ENCODE data around the gene SLC2A6.

Gene SLC2A6

GRCh38 chr9:133499132-133499891, 20.4 kb upstream of the SLC2A6 start:
- no peaks in the 10 kb centered on the region for H3K4me1 ChIP-seq (ENCODE audit: control insufficient read depth, insufficient read depth, low read length)
- H3K27me3 ChIP-seq (ENCODE audit: control insufficient read depth, insufficient read depth, low read length), result peaks cover 7% of the 10 kb centered on the region
- H3K9me3 ChIP-seq (ENCODE audit: control insufficient read depth, low read length), result no peaks in the 10 kb centered on the region
- H3K4me3 ChIP-seq (ENCODE audit: low read length), result no peak overlapping the region
- H3K36me3 ChIP-seq (ENCODE audit: control insufficient read depth, insufficient read depth, low read length), result no peaks in the 10 kb centered on the region
- no peak overlapping the region for H3K9ac ChIP-seq (ENCODE audit: low read length)

- H3K9ac ChIP-seq (ENCODE audit: low read length), result no peak overlapping the region
- peaks cover 7% of the 10 kb centered on the region for H3K27me3 ChIP-seq (ENCODE audit: control insufficient read depth, insufficient read depth, low read length)
- H3K9me3 ChIP-seq (ENCODE audit: control insufficient read depth, low read length), result no peaks in the 10 kb centered on the region
- no peaks in the 10 kb centered on the region for H3K4me1 ChIP-seq (ENCODE audit: control insufficient read depth, insufficient read depth, low read length)
- no peaks in the 10 kb centered on the region for H3K36me3 ChIP-seq (ENCODE audit: control insufficient read depth, insufficient read depth, low read length)
- no peak overlapping the region for H3K4me3 ChIP-seq (ENCODE audit: low read length)
These were observed 18.3 kb upstream of the SLC2A6 start for GRCh38 chr9:133496861-133497842.

DNA sequence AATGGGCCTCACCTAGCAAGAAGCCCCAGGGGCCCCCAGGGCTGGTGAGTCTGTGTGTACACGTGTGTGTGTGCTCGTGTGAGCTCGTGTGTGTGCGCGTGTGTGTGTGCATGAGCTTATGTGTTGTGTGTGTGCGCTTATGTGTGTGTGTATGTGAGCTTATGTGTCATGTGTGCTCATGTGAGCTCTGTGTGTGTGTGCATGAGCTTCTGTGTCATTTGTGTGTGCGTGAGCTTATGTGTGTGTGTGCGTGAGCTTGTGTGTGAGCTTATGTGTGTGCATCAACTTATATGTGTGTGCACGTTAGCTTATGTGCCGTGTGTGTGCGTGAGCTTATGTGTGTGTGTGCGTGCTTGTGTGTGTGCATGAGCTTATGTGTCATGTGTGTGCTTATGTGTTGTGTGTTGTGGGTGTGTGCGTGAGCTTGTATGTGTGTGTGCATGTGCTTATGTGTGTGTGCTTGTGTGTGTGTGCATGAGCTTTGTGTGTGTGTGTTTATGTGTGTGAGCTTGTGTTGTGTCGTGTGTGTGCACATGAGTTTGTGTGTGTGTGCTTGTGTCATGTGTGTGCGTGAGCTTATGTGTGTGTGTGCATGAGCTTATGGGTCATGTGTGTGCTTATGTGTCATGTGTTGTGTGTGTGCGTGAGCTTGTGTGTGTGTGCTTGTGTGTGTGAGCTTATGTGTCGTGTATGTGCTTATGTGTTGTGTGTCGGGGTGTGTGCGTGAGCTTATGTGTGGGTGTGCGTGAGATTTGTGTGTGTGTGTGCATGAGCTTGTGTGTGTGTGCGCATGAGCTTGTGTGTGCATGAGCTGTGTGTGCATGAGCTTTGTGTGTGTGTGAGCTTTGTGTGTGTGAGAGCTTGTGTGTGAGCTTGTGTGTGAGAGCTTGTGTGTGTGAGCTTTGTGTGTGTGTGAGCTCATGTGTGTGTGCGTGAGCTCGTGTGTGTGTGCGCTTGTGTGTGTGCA, 16.7 kb upstream of the SLC2A6 start:
- no peaks in the 10 kb centered on the region for H3K4me1 ChIP-seq (ENCODE audit: control insufficient read depth, insufficient read depth, low read length)
- H3K36me3 ChIP-seq (ENCODE audit: control insufficient read depth, insufficient read depth, low read length), result no peaks in the 10 kb centered on the region
- H3K4me3 ChIP-seq (ENCODE audit: low read length), result no peak overlapping the region
- H3K9me3 ChIP-seq (ENCODE audit: control insufficient read depth, low read length), result no peaks in the 10 kb centered on the region
- H3K27me3 ChIP-seq (ENCODE audit: control insufficient read depth, insufficient read depth, low read length), result peaks cover 7% of the 10 kb centered on the region
- no peak overlapping the region for H3K9ac ChIP-seq (ENCODE audit: low read length)

DNA sequence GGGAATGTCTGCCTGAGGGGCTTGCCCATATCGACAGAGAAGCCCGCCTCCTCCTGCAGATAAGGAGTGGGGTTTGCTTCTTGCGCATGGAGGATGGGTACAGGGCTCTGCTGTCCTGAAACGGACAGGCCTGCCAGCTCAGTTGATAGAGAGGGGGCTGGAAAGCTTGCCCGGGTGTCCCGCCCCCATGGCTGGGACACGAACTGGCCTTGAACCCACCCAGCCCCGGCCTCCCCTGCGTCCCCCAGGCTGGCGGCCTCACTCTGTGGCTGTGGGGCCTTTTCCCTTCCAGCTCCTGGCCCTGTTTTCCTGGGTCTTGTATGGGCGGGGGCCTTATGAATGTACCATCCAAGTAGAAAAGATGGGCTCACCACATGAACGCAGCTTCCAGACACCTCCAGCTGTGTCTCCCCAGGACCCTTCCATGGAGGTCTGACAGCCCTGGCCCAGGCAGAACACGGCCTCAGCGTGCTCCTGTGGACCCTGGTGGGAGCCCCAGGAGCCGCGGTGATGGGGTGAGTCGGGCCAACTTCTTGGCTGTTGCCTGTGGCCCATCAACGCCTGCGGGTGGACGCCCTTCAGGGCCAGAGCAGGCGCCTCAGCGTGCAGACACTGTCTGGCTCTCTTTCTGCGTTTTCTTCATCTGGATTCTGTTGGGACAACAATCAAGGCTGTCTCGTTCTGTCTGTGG, 15.9 kb upstream of the SLC2A6 start:
- no peak overlapping the region for H3K9ac ChIP-seq (ENCODE audit: low read length)
- no peak overlapping the region for H3K4me3 ChIP-seq (ENCODE audit: low read length)
- H3K4me1 ChIP-seq (ENCODE audit: control insufficient read depth, insufficient read depth, low read length), result no peaks in the 10 kb centered on the region
- no peaks in the 10 kb centered on the region for H3K36me3 ChIP-seq (ENCODE audit: control insufficient read depth, insufficient read depth, low read length)
- H3K27me3 ChIP-seq (ENCODE audit: control insufficient read depth, insufficient read depth, low read length), result peaks cover 7% of the 10 kb centered on the region
- H3K9me3 ChIP-seq (ENCODE audit: control insufficient read depth, low read length), result no peaks in the 10 kb centered on the region

DNA sequence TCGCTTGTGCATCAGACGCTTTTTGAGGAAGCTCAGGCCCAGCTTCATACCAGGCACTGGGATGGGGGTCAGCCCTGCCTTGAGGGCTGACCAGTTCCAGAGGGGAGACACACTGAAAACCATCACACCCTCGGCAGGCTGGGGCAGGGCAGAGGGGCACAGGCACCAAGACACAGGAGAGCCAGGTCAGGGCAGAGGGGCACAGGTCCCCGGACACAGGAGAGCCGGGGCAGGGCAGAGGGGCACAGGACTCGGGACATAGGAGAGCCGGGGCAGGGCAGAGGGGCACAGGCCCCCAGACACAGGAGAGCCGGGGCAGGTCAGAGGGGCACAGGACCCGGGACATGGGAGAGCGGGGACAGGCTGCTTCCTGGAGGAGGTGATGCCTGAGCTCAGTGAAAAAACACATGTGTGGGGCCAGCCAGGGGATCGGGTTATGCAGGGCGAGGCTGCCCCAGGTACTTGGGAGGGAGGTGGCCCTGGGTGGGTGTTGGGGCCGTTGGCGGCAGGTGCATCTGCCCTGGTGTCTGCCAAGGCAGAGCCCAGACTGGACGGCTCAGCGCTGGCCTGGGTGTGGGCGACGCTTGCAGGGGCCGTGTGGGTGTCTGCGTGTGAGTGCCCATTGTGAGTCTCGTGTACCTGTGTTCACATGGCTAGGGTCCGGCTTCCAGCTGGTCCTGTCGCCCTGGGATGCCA, 15.1 kb upstream of the SLC2A6 start:
- no peak overlapping the region for H3K9ac ChIP-seq (ENCODE audit: low read length)
- no peaks in the 10 kb centered on the region for H3K4me1 ChIP-seq (ENCODE audit: control insufficient read depth, insufficient read depth, low read length)
- no peaks in the 10 kb centered on the region for H3K36me3 ChIP-seq (ENCODE audit: control insufficient read depth, insufficient read depth, low read length)
- no peaks in the 10 kb centered on the region for H3K9me3 ChIP-seq (ENCODE audit: control insufficient read depth, low read length)
- H3K4me3 ChIP-seq (ENCODE audit: low read length), result no peak overlapping the region
- peaks cover 7% of the 10 kb centered on the region for H3K27me3 ChIP-seq (ENCODE audit: control insufficient read depth, insufficient read depth, low read length)

DNA sequence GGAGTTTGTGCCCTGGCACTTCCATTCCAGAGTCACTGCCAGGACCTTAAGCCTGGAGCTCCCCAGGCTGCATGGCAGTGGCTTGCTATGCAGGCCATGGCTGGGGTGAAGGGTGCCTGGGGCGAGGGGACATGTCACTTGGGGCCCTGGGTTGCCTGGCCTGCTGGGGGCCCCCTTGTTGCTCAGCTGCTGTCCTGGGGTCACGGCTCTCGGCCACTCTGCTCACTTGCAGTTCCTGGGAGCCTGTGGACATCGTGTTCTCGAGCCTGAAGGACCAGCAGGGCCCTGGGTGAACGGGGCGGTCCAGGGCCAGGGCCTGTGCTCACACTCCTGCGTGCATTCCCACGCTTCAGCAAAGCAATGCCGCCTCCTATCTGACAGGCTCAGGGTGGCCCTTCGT, 14.5 kb upstream of the SLC2A6 start:
- H3K9ac ChIP-seq (ENCODE audit: low read length), result no peak overlapping the region
- H3K27me3 ChIP-seq (ENCODE audit: control insufficient read depth, insufficient read depth, low read length), result peaks cover 7% of the 10 kb centered on the region
- H3K4me1 ChIP-seq (ENCODE audit: control insufficient read depth, insufficient read depth, low read length), result no peaks in the 10 kb centered on the region
- H3K4me3 ChIP-seq (ENCODE audit: low read length), result no peak overlapping the region
- no peaks in the 10 kb centered on the region for H3K9me3 ChIP-seq (ENCODE audit: control insufficient read depth, low read length)
- H3K36me3 ChIP-seq (ENCODE audit: control insufficient read depth, insufficient read depth, low read length), result no peaks in the 10 kb centered on the region

DNA sequence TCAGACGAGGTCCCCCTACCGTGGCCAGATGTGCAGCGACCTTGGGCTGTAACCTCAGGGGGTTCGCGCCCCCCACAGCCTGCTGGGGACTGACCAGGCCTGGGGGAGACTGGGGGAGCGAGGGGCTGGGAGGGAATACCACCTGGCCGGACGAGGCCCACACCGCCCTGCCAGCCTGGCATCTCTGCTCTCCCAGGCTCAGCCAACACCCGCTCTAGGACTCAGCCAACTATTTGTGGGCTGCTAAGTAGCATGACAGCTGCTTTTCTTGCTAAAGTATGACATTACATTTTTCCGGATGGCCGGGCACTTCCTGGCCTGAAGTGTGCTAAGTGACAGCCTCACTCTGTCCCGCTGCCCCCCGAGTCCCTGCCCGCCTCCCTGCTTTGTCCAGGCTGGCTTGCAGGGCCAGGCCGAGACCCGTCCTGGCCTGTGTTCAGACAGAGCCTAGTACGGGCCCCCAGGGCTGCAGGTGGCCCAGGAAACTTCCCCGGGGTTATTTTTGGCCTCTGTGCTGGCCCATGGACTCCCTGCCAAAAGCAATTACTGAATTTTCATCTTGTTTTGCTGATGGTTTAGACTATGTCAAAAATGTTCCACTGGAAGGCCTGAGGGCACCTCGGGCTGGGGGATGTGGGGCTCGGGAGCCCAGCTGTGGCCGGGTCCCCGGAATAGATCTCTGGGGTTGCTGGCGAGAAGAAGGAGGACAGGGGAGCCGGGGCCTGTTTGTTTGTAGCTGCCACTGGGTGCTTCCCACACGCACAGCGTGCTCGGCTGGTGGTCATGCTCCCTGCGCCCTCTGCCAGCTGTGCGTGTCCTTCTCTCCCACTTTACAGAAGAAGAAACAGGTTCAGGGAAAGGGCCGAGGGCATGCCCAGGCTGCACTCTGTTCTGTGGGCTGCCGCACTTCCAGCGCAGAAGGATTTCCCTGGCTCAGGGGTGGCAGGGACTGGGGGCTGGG, 13.4 kb upstream of the SLC2A6 start:
- H3K9ac ChIP-seq (ENCODE audit: low read length), result no peak overlapping the region
- H3K9me3 ChIP-seq (ENCODE audit: control insufficient read depth, low read length), result no peaks in the 10 kb centered on the region
- H3K27me3 ChIP-seq (ENCODE audit: control insufficient read depth, insufficient read depth, low read length), result peaks cover 7% of the 10 kb centered on the region
- H3K4me3 ChIP-seq (ENCODE audit: low read length), result no peak overlapping the region
- H3K4me1 ChIP-seq (ENCODE audit: control insufficient read depth, insufficient read depth, low read length), result no peaks in the 10 kb centered on the region
- no peaks in the 10 kb centered on the region for H3K36me3 ChIP-seq (ENCODE audit: control insufficient read depth, insufficient read depth, low read length)

DNA sequence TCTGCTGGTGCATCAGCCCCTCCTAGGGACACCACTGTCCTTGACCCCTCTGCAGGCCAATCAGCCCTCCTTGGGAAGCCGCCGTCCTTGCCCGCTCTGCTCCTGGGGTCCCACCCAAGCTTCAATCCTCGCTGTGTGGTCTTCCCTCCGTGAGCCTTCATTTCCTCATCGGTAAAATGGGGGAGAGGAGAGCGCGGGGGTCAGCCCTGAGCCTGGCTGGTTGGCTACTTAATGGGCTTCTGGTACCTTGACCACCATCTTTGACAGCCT, 12.7 kb upstream of the SLC2A6 start:
- Histone ChIP-seq H3K27me3 (ENCODE audit: control insufficient read depth, insufficient read depth, low read length) (peaks cover 4% of the 10 kb centered on the region), H3K9me3 (ENCODE audit: control insufficient read depth, low read length) (no peaks in the 10 kb centered on the region), H3K4me3 (ENCODE audit: low read length) (no peak overlapping the region), H3K36me3 (ENCODE audit: control insufficient read depth, insufficient read depth, low read length) (no peaks in the 10 kb centered on the region), H3K9ac (ENCODE audit: low read length) (no peak overlapping the region), H3K4me1 (ENCODE audit: control insufficient read depth, insufficient read depth, low read length) (no peaks in the 10 kb centered on the region)

GRCh38 chr9:133490865-133491655, 12.2 kb upstream of the SLC2A6 start:
- H3K9me3 ChIP-seq (ENCODE audit: control insufficient read depth, low read length), result no peaks in the 10 kb centered on the region
- H3K36me3 ChIP-seq (ENCODE audit: control insufficient read depth, insufficient read depth, low read length), result no peaks in the 10 kb centered on the region
- peaks cover 2% of the 10 kb centered on the region for H3K4me1 ChIP-seq (ENCODE audit: control insufficient read depth, insufficient read depth, low read length)
- no peak overlapping the region for H3K9ac ChIP-seq (ENCODE audit: low read length)
- peaks cover 4% of the 10 kb centered on the region for H3K27me3 ChIP-seq (ENCODE audit: control insufficient read depth, insufficient read depth, low read length)
- H3K4me3 ChIP-seq (ENCODE audit: low read length), result no peak overlapping the region
